ENCODE data around the gene ARHGEF3. TPM values are rescaled to one million over a fixed set of nuclear protein-coding genes. Genes with fewer than 3 reads are reported as not detected.

Gene ARHGEF3
- total and polyA plus RNA-seq, 2 experiments from 2014 or later: 41.7 to 63.8 TPM

DNA sequence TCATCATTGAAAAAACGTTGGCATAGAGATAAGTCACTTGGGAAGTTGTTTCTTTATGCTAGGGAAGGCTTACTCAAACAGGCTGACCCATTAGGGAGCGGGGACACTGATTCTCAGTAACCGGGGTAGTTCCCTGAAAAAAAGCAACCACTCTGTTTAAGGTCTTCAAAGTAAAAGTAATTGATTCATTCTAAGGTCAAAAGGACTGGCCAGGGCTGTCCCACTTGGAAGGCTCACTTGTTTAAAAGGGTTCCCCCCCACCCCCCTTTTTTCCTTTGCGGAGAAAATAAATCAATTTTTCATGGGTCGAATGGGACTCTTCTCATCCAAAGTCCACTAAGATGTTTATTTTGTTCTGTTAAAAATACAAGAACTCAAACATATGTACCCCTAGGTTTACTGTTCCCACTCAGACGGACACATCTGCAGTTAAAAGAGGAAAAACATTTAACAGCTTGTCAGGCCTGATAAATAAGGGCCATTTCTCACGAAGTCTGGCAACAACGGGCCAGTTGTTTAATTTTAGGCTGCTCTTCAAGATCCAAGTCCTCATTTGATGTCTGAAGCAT, 53.0 kb downstream of the ARHGEF3 start:
- Histone ChIP-seq H4K20me1 (ENCODE audit: insufficient read depth, poor library complexity, severe bottlenecking) (no peaks in the 10 kb centered on the region), H3K79me2 (peaks cover 4% of the 10 kb centered on the region), H3K4me2 (no peak overlapping the region), H3K4me3 (no peak overlapping the region), H3K27ac (no peak overlapping the region), H3K4me1 (ENCODE audit: insufficient read depth) (no peaks in the 10 kb centered on the region), H2AFZ (no peak overlapping the region), H3K9me2 (replicated peaks; ENCODE audit: insufficient read depth) (no peaks in the 10 kb centered on the region), H3K27me3 (no peaks in the 10 kb centered on the region), H3K36me3 (replicated peaks; ENCODE audit: insufficient read depth, low read depth) (peaks cover 4% of the 10 kb centered on the region), H3K9me3 (ENCODE audit: low read depth) (no peaks in the 10 kb centered on the region)
- 51% methylated on average over 8 of the region's 8 CpGs for whole genome bisulfite sequencing (ENCODE audit: low lambda C conversion rate, missing lambda C conversion rate)
- DNase-seq (ENCODE audit: low spot score): no peak
- TF ChIP-seq, protein P1, sequence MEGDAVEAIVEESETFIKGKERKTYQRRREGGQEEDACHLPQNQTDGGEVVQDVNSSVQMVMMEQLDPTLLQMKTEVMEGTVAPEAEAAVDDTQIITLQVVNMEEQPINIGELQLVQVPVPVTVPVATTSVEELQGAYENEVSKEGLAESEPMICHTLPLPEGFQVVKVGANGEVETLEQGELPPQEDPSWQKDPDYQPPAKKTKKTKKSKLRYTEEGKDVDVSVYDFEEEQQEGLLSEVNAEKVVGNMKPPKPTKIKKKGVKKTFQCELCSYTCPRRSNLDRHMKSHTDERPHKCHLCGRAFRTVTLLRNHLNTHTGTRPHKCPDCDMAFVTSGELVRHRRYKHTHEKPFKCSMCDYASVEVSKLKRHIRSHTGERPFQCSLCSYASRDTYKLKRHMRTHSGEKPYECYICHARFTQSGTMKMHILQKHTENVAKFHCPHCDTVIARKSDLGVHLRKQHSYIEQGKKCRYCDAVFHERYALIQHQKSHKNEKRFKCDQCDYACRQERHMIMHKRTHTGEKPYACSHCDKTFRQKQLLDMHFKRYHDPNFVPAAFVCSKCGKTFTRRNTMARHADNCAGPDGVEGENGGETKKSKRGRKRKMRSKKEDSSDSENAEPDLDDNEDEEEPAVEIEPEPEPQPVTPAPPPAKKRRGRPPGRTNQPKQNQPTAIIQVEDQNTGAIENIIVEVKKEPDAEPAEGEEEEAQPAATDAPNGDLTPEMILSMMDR (IDR thresholded peaks at IDR 0.05; ENCODE audit: poor library complexity): no peak
- no peak for TF ChIP-seq EZH2 (IDR thresholded peaks at IDR 0.05; ENCODE audit: borderline replicate concordance)
- TF ChIP-seq EZH2phosphoT487 (IDR thresholded peaks at IDR 0.05; ENCODE audit: low read depth, severe bottlenecking, unreplicated experiment): no peak

DNA sequence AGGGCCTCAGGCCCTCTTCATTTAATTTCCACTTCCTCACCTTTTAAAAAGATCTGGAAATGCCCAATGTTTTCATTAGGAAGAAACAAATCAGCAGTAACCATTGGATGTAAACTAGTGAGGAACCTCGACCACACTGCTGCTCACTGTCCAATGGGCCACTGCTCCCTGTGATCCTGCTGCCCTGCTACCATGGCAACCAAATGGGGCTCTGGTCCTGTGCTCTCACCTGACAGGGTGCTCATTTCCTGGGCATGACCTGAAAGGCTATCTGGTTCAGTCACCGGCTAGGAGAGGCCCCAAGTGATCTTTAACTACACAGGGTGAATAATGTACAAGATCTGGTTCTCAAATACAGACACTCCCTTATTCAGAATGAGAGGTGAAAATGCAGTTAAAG, 54.6 kb downstream of the ARHGEF3 start:
- TF ChIP-seq, protein P1 (IDR thresholded peaks at IDR 0.05; ENCODE audit: poor library complexity): no peak
- TF ChIP-seq EZH2 (IDR thresholded peaks at IDR 0.05; ENCODE audit: borderline replicate concordance): no peak
- TF ChIP-seq EZH2phosphoT487 (IDR thresholded peaks at IDR 0.05; ENCODE audit: low read depth, severe bottlenecking, unreplicated experiment): no peak
- Histone ChIP-seq H3K4me3 (no peak overlapping the region), H3K27ac (no peak overlapping the region), H3K9me2 (replicated peaks; ENCODE audit: insufficient read depth) (no peaks in the 10 kb centered on the region), H3K4me1 (ENCODE audit: insufficient read depth) (no peaks in the 10 kb centered on the region), H3K36me3 (replicated peaks; ENCODE audit: insufficient read depth, low read depth) (peaks cover 4% of the 10 kb centered on the region), H3K9me3 (ENCODE audit: low read depth) (no peaks in the 10 kb centered on the region), H4K20me1 (ENCODE audit: insufficient read depth, poor library complexity, severe bottlenecking) (no peaks in the 10 kb centered on the region), H3K79me2 (peaks cover 4% of the 10 kb centered on the region), H2AFZ (no peak overlapping the region), H3K4me2 (no peak overlapping the region), H3K27me3 (no peaks in the 10 kb centered on the region)
- no peak for DNase-seq (ENCODE audit: low spot score)
- 67% methylated on average over 2 of the region's 2 CpGs for WGBS (ENCODE audit: low lambda C conversion rate, missing lambda C conversion rate)

DNA sequence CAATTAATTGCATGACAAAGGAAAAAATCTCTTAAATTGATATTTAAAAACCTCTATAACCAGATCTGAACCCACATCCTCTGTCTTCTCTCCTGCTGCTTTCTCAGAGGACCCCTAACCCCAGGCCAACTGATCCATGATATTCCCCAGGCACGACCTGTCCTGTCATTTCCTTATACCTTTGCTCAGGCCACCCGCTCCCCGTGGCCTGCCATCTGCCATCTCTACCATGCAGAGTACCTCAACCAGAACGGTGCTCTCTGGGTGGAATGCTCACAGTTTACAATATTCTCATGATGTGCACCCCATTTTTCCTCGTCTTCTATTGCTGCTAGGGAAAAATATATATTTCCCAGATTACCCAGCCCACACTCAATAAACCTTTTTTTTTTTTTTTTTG, 57.7 kb downstream of the ARHGEF3 start:
- Histone ChIP-seq H2AFZ (no peak overlapping the region), H3K9me3 (ENCODE audit: low read depth) (no peaks in the 10 kb centered on the region), H3K27ac (no peak overlapping the region), H3K9me2 (replicated peaks; ENCODE audit: insufficient read depth) (no peaks in the 10 kb centered on the region), H3K4me2 (no peak overlapping the region), H3K79me2 (peaks cover 4% of the 10 kb centered on the region), H3K4me1 (ENCODE audit: insufficient read depth) (no peaks in the 10 kb centered on the region), H3K36me3 (replicated peaks; ENCODE audit: insufficient read depth, low read depth) (peaks cover 4% of the 10 kb centered on the region), H4K20me1 (ENCODE audit: insufficient read depth, poor library complexity, severe bottlenecking) (no peaks in the 10 kb centered on the region), H3K4me3 (no peak overlapping the region), H3K27me3 (no peaks in the 10 kb centered on the region)
- WGBS (ENCODE audit: low lambda C conversion rate, missing lambda C conversion rate): 96% methylated on average over 5 of the region's 5 CpGs
- DNase-seq (ENCODE audit: low spot score): no peak
- TF ChIP-seq EZH2phosphoT487 (IDR thresholded peaks at IDR 0.05; ENCODE audit: low read depth, severe bottlenecking, unreplicated experiment) (no peak), EZH2 (IDR thresholded peaks at IDR 0.05; ENCODE audit: borderline replicate concordance) (no peak)
- TF ChIP-seq, protein P1 (IDR thresholded peaks at IDR 0.05; ENCODE audit: poor library complexity): no peak
